Measurements from ENCODE around the gene TMEM236. TPM values are rescaled to one million over a fixed set of nuclear protein-coding genes. Genes with fewer than 3 reads are reported as not detected.

The TMEM236 gene
- total RNA-seq, 4 donors from 2014 or later: 0.16 to 1.6 (median 0.63) TPM

GRCh38 chr10:17784688-17785087 lies 32.7 kb downstream of the TMEM236 start:
- H3K36me3 ChIP-seq: no peaks in the 10 kb centered on the region
- no peaks in the 10 kb centered on the region for H3K9me3 ChIP-seq

GRCh38 chr10:17785276-17785930 lies 33.4 kb downstream of the TMEM236 start:
- ATAC-seq: peak; percentile 47
- peak overlapping the region in 1 of 4 donors; percentile 25 for H3K27ac ChIP-seq

More at GRCh38 chr10:17784688-17785087, 32.7 kb downstream of the TMEM236 start:
- WGBS, 2 donors (ENCODE audit: low coverage in 1 of 2): 49 to 67% methylated on average over 3 of the region's 3 CpGs
- H3K4me3 ChIP-seq: no peak overlapping the region
- ATAC-seq: no peak
- H3K27ac ChIP-seq: peak overlapping the region in 1 of 4 donors; percentile 25
- peaks cover 0 to 12% (median 0%) of the 10 kb centered on the region in 3 donors for H3K4me1 ChIP-seq
- TF ChIP-seq CTCF (IDR thresholded peaks at IDR 0.05) (no peak), POLR2A (IDR thresholded peaks at IDR 0.05) (no peak), EP300 (IDR thresholded peaks at IDR 0.05) (no peak), POLR2AphosphoS5 (IDR thresholded peaks at IDR 0.05) (no peak)
- no peaks in the 10 kb centered on the region for H3K27me3 ChIP-seq

GRCh38 chr10:17787087-17787961 lies 35.3 kb downstream of the TMEM236 start:
- no peaks in the 10 kb centered on the region for H3K9me3 ChIP-seq
- peaks cover 0 to 12% (median 0%) of the 10 kb centered on the region in 3 donors for H3K4me1 ChIP-seq
- H3K36me3 ChIP-seq: no peaks in the 10 kb centered on the region
- TF ChIP-seq POLR2AphosphoS5 (IDR thresholded peaks at IDR 0.05): no peak
- no peak for TF ChIP-seq EP300 (IDR thresholded peaks at IDR 0.05)
- H3K27me3 ChIP-seq: no peaks in the 10 kb centered on the region
- 64 to 83% methylated on average over 6 to 10 of the region's 13 CpGs for WGBS, 2 donors (ENCODE audit: low coverage in 1 of 2)
- H3K4me3 ChIP-seq: no peak overlapping the region
- H3K27ac ChIP-seq: no peak overlapping the region
- no peak for ATAC-seq

More at GRCh38 chr10:17785276-17785930, 33.4 kb downstream of the TMEM236 start:
- Histone ChIP-seq H3K27me3 (no peaks in the 10 kb centered on the region), H3K9me3 (no peaks in the 10 kb centered on the region), H3K4me3 (no peak overlapping the region), H3K36me3 (no peaks in the 10 kb centered on the region), H3K4me1 (peaks cover 0 to 12% (median 0%) of the 10 kb centered on the region in 3 donors)
- TF ChIP-seq CTCF (IDR thresholded peaks at IDR 0.05) (no peak), EP300 (IDR thresholded peaks at IDR 0.05) (no peak), POLR2A (IDR thresholded peaks at IDR 0.05) (no peak), POLR2AphosphoS5 (IDR thresholded peaks at IDR 0.05) (no peak)
- 66 to 73% methylated on average over 4 to 5 of the region's 5 CpGs for WGBS, 2 donors (ENCODE audit: low coverage in 1 of 2)

- 75 to 81% methylated on average over 2 of the region's 2 CpGs for WGBS, 2 donors (ENCODE audit: low coverage in 1 of 2)
- H3K27me3 ChIP-seq: no peaks in the 10 kb centered on the region
- H3K4me3 ChIP-seq: no peak overlapping the region
- no peak overlapping the region for H3K27ac ChIP-seq
- peaks cover 0 to 1% (median 0%) of the 10 kb centered on the region in 3 donors for H3K4me1 ChIP-seq
- no peak for ATAC-seq
- TF ChIP-seq EP300 (IDR thresholded peaks at IDR 0.05) (no peak), CTCF (IDR thresholded peaks at IDR 0.05) (no peak), POLR2A (IDR thresholded peaks at IDR 0.05) (no peak), POLR2AphosphoS5 (IDR thresholded peaks at IDR 0.05) (no peak)
- no peaks in the 10 kb centered on the region for H3K9me3 ChIP-seq
- H3K36me3 ChIP-seq: no peaks in the 10 kb centered on the region
These were observed 36.6 kb downstream of the TMEM236 start for GRCh38 chr10:17788646-17789045.

GRCh38 chr10:17789396-17789795 lies 37.4 kb downstream of the TMEM236 start:
- Histone ChIP-seq H3K9me3 (no peaks in the 10 kb centered on the region), H3K4me3 (no peak overlapping the region), H3K27me3 (no peaks in the 10 kb centered on the region), H3K4me1 (no peaks in the 10 kb centered on the region), H3K36me3 (no peaks in the 10 kb centered on the region), H3K27ac (no peak overlapping the region)
- no peak for TF ChIP-seq CTCF (IDR thresholded peaks at IDR 0.05)
- no peak for TF ChIP-seq POLR2A (IDR thresholded peaks at IDR 0.05)
- no peak for TF ChIP-seq EP300 (IDR thresholded peaks at IDR 0.05)
- TF ChIP-seq POLR2AphosphoS5 (IDR thresholded peaks at IDR 0.05): no peak
- ATAC-seq: no peak
- WGBS, 2 donors (ENCODE audit: low coverage in 1 of 2): 71 to 87% methylated on average over 2 to 7 of the region's 7 CpGs

Data from gastroesophageal sphincter (tissue), 4 donors.